Measurements from ENCODE around the gene RBM45. TPM values are rescaled to one million over a fixed set of nuclear protein-coding genes. Genes with fewer than 3 reads are reported as not detected.

The RBM45 gene
- total and polyA plus RNA-seq, 4 donors: 8.8 to 19.6 (median 13.0) TPM

DNA sequence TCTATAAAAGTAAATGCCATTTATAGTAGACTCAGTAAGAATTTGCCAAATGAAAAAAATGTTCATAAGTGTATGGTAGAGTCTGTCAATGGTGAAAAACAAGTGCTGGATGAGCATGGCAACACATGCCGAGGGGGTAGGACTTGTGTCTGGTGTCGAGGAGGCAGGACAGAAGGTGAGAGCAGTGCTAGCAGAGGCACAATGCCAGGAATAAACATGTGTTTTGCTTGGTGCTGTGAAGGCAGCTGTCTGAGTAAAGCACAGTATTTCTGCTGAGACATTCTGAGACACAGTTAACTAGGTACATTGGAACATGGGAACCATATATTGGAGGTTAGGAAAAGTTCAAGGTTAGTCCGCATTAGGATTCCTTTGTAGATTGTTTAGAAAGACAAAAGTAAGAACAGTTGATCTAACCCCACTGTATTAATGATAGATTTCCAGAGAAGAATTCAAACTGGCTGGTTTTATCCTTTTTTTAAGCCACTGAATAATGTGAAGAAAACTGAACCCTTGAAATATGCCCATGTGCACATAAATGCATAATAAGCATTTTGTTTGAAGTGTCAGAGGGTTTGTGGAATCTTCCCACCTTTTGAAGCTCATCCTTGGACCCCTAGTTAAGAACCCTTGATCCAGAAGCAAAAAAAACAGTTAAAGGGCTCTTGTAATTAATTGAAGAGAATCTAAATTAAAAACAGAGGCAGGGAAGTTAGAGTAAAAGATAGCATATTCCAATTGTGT, 7.1 kb downstream of the RBM45 start:
- Histone ChIP-seq H3K4me1 (ENCODE audit: control insufficient read depth in 5 of 5, insufficient read depth in 5 of 5, low read length in 5 of 5) (no peaks in the 10 kb centered on the region), H3K4me3 (no peak overlapping the region), H3K9me3 (ENCODE audit: control insufficient read depth in 4 of 4, insufficient read depth in 3 of 4, low read length in 3 of 4) (no peaks in the 10 kb centered on the region), H3K36me3 (ENCODE audit: control insufficient read depth in 4 of 4, insufficient read depth in 4 of 4, low read length in 4 of 4) (peaks cover 4 to 13% (median 6%) of the 10 kb centered on the region in 4 donors), H3K27ac (ENCODE audit: low read depth in 1 of 2, low read length in 1 of 2) (no peak overlapping the region), H3K27me3 (ENCODE audit: control insufficient read depth in 3 of 3, insufficient read depth in 3 of 3, low read length in 2 of 3) (no peaks in the 10 kb centered on the region), H3K9ac (ENCODE audit: insufficient read depth in 1 of 2, low read length in 2 of 2) (no peak overlapping the region)
- no peak for DNase-seq
- TF ChIP-seq, protein P1, sequence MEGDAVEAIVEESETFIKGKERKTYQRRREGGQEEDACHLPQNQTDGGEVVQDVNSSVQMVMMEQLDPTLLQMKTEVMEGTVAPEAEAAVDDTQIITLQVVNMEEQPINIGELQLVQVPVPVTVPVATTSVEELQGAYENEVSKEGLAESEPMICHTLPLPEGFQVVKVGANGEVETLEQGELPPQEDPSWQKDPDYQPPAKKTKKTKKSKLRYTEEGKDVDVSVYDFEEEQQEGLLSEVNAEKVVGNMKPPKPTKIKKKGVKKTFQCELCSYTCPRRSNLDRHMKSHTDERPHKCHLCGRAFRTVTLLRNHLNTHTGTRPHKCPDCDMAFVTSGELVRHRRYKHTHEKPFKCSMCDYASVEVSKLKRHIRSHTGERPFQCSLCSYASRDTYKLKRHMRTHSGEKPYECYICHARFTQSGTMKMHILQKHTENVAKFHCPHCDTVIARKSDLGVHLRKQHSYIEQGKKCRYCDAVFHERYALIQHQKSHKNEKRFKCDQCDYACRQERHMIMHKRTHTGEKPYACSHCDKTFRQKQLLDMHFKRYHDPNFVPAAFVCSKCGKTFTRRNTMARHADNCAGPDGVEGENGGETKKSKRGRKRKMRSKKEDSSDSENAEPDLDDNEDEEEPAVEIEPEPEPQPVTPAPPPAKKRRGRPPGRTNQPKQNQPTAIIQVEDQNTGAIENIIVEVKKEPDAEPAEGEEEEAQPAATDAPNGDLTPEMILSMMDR (IDR thresholded peaks at IDR 0.05; ENCODE audit: control extremely low read depth, extremely low read depth): no peak
- WGBS, 2 donors: 85 to 90% methylated on average over 3 of the region's 3 CpGs
- ATAC-seq (ENCODE audit: insufficient read depth, low FRiP score): no peak

DNA sequence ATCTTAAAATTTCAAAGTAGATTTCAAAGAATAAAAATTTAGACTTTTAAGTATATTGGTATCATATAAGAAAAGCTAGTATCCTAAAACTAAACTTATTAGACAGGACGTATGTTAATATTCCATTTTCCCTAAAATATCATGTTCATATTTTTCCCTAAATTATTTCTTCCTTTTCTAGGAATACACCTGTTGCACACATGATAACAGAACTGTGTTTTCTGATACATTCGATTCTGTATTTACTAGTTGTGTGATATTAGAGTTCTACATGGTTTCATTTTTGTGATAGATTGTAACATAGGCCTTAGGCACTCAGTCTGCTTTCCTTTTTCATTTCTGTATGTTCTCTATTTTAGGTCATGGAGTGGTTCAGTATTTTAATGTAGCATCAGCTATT, 10.9 kb downstream of the RBM45 start:
- Histone ChIP-seq H3K4me1 (ENCODE audit: control insufficient read depth in 5 of 5, insufficient read depth in 5 of 5, low read length in 5 of 5) (no peaks in the 10 kb centered on the region), H3K36me3 (ENCODE audit: control insufficient read depth in 4 of 4, insufficient read depth in 4 of 4, low read length in 4 of 4) (peaks cover 7 to 21% (median 13%) of the 10 kb centered on the region in 4 donors), H3K27me3 (ENCODE audit: control insufficient read depth in 3 of 3, insufficient read depth in 3 of 3, low read length in 2 of 3) (no peaks in the 10 kb centered on the region), H3K4me3 (no peak overlapping the region), H3K27ac (ENCODE audit: low read depth in 1 of 2, low read length in 1 of 2) (no peak overlapping the region), H3K9ac (ENCODE audit: insufficient read depth in 1 of 2, low read length in 2 of 2) (no peak overlapping the region), H3K9me3 (ENCODE audit: control insufficient read depth in 4 of 4, insufficient read depth in 3 of 4, low read length in 3 of 4) (no peaks in the 10 kb centered on the region)
- TF ChIP-seq, protein P1 (IDR thresholded peaks at IDR 0.05; ENCODE audit: control extremely low read depth, extremely low read depth): no peak
- WGBS, 2 donors: 94 to 95% methylated on average over 2 of the region's 2 CpGs
- no peak for DNase-seq
- no peak for ATAC-seq (ENCODE audit: insufficient read depth, low FRiP score)

- ATAC-seq (ENCODE audit: insufficient read depth, low FRiP score) (no peak), DNase-seq (no peak)
- no peak overlapping the region for H3K9ac ChIP-seq (ENCODE audit: insufficient read depth in 1 of 2, low read length in 2 of 2)
- no peaks in the 10 kb centered on the region for H3K4me1 ChIP-seq (ENCODE audit: control insufficient read depth in 5 of 5, insufficient read depth in 5 of 5, low read length in 5 of 5)
- no peaks in the 10 kb centered on the region for H3K9me3 ChIP-seq (ENCODE audit: control insufficient read depth in 4 of 4, insufficient read depth in 3 of 4, low read length in 3 of 4)
- TF ChIP-seq, protein P1 (IDR thresholded peaks at IDR 0.05; ENCODE audit: control extremely low read depth, extremely low read depth): no peak
- H3K36me3 ChIP-seq (ENCODE audit: control insufficient read depth in 4 of 4, insufficient read depth in 4 of 4, low read length in 4 of 4): peaks cover 5 to 22% (median 13%) of the 10 kb centered on the region in 4 donors
- no peaks in the 10 kb centered on the region for H3K27me3 ChIP-seq (ENCODE audit: control insufficient read depth in 3 of 3, insufficient read depth in 3 of 3, low read length in 2 of 3)
- H3K27ac ChIP-seq (ENCODE audit: low read depth in 1 of 2, low read length in 1 of 2): no peak overlapping the region
- H3K4me3 ChIP-seq: no peak overlapping the region
Observed at GRCh38 chr2:178125125-178125524, 12.9 kb downstream of the RBM45 start.

- Histone ChIP-seq H3K9me3 (ENCODE audit: control insufficient read depth in 4 of 4, insufficient read depth in 3 of 4, low read length in 3 of 4) (no peaks in the 10 kb centered on the region), H3K4me3 (no peak overlapping the region), H3K4me1 (ENCODE audit: control insufficient read depth in 5 of 5, insufficient read depth in 5 of 5, low read length in 5 of 5) (no peaks in the 10 kb centered on the region), H3K27ac (ENCODE audit: low read depth in 1 of 2, low read length in 1 of 2) (no peak overlapping the region), H3K9ac (ENCODE audit: insufficient read depth in 1 of 2, low read length in 2 of 2) (no peak overlapping the region), H3K27me3 (ENCODE audit: control insufficient read depth in 3 of 3, insufficient read depth in 3 of 3, low read length in 2 of 3) (no peaks in the 10 kb centered on the region), H3K36me3 (ENCODE audit: control insufficient read depth in 4 of 4, insufficient read depth in 4 of 4, low read length in 4 of 4) (peaks cover 5 to 22% (median 13%) of the 10 kb centered on the region in 4 donors)
- ATAC-seq (ENCODE audit: insufficient read depth, low FRiP score) (no peak), DNase-seq (no peak)
- 58 to 77% methylated on average over 5 of the region's 5 CpGs for WGBS, 2 donors
- TF ChIP-seq, protein P1 (IDR thresholded peaks at IDR 0.05; ENCODE audit: control extremely low read depth, extremely low read depth): no peak
Observed at GRCh38 chr2:178125862-178126261, 13.6 kb downstream of the RBM45 start.

All from lung (tissue), 12 donors.